Thyroid gland (tissue), 4 donors: ENCODE results near the gene CACNA1G.

Experiments used
- CTCF ChIP-seq, 6 experiments: fragments of 200-600 bp in 3 of 6; fragments of 450-650 bp in 3 of 6; sonication (generic) in 3 of 6; IDR thresholded peaks; one replicate each; pipeline ENCODE4 v1.5.1; 2016 to 2019; ENCODE audit warnings: antibody characterized with exemption in 6 of 6, mild to moderate bottlenecking in 2 of 6, inconsistent platforms in 1 of 6, moderate library complexity in 1 of 6
- POLR2A ChIP-seq, 2 donors: fragments of 450-650 bp; IDR thresholded peaks; one replicate each; pipeline ENCODE4 v1.6.1; 2017; ENCODE audit warnings: antibody characterized with exemption in 2 of 2, mild to moderate bottlenecking in 2 of 2, moderate library complexity in 1 of 2

GRCh38 chr17:50619489-50619888 lies 59.0 kb downstream of the CACNA1G start:
- TF ChIP-seq CTCF (IDR thresholded peaks at IDR 0.05) (no peak), POLR2A (IDR thresholded peaks at IDR 0.05) (no peak)
